Neural cell (in vitro differentiated cells): ENCODE results near the gene ACTRT2. TPM values are rescaled to one million over a fixed set of nuclear protein-coding genes. Genes with fewer than 3 reads are reported as not detected.

ENCODE experiments used
- H2AFZ ChIP-seq: fragments of 200-600, 300-800 bp; sonication (generic), shearing (Covaris generic); 2 replicates; pipeline ENCODE4 v1.6.0; 2014; ENCODE audit warnings: low read depth, mild to moderate bottlenecking, antibody characterized with exemption, low read length, moderate library complexity
- H3F3A ChIP-seq: fragments of 200-600 bp; shearing (Covaris generic); 2 replicates; pipeline ENCODE4 v1.6.1; 2016; ENCODE audit warnings: mild to moderate bottlenecking, moderate library complexity, mixed read lengths, antibody characterized with exemption, low read length; ENCODE audit not compliant: insufficient read depth, poor library complexity, severe bottlenecking
- H3K27ac ChIP-seq: fragments of 200-600, 300-800 bp; sonication (generic), shearing (Covaris generic); 2 replicates; pipeline ENCODE4 v1.5.1; 2014; ENCODE audit warnings: mild to moderate bottlenecking, low read length, moderate library complexity
- H3K27me3 ChIP-seq: fragments of 300-800, 200-600 bp; sonication (generic), shearing (Covaris generic); 2 replicates; pipeline ENCODE4 v1.6.0; 2014; ENCODE audit warnings: mild to moderate bottlenecking, low read depth, low read length, moderate library complexity; ENCODE audit not compliant: insufficient read depth
- H3K36me3 ChIP-seq: fragments of 300-800, 200-600 bp; sonication (generic), shearing (Covaris generic); 2 replicates; pipeline ENCODE4 v1.5.1; 2014; ENCODE audit warnings: mild to moderate bottlenecking, antibody characterized with exemption, low read length, moderate library complexity; ENCODE audit not compliant: insufficient read depth
- H3K4me2 ChIP-seq: fragments of 300-800, 200-600 bp; sonication (generic), shearing (Covaris generic); 2 replicates; pipeline ENCODE4 v1.6.0; 2014; ENCODE audit warnings: mild to moderate bottlenecking, low read length
- H3K4me3 ChIP-seq: fragments of 300-800, 200-600 bp; sonication (generic), shearing (Covaris generic); 2 replicates; pipeline ENCODE4 v1.5.1; 2014; ENCODE audit warnings: mild to moderate bottlenecking, low read length, moderate library complexity
- H3K79me2 ChIP-seq: fragments of 200-600 bp; shearing (Covaris generic); replicated peaks from 2 replicates; pipeline ENCODE4 v1.6.0; 2014; ENCODE audit warnings: mild to moderate bottlenecking, low read length, moderate library complexity; ENCODE audit not compliant: insufficient read depth
- H3K9ac ChIP-seq: fragments of 300-800, 200-600 bp; sonication (generic), shearing (Covaris generic); 2 replicates; pipeline ENCODE4 v1.6.1; 2016; ENCODE audit warnings: mild to moderate bottlenecking, low read length, mixed read lengths
- H3K9me2 ChIP-seq: fragments of 200-600 bp; shearing (Covaris generic); 2 replicates; pipeline ENCODE4 v1.6.1; 2016; ENCODE audit warnings: mild to moderate bottlenecking, low read length, mixed read lengths; ENCODE audit not compliant: insufficient read depth
- H3K9me3 ChIP-seq: fragments of 200-600, 300-800 bp; sonication (generic), shearing (Covaris generic); 2 replicates; pipeline ENCODE4 v1.6.1; 2016; ENCODE audit warnings: mild to moderate bottlenecking, mixed run types, low read length, moderate library complexity, mixed read lengths
- H4K20me1 ChIP-seq: fragments of 200-600 bp; shearing (Covaris generic); 2 replicates; pipeline ENCODE4 v1.6.1; 2016; ENCODE audit warnings: mild to moderate bottlenecking, mixed run types; ENCODE audit not compliant: insufficient read depth
- EP300 ChIP-seq: fragments of 450-650 bp; conservative IDR thresholded peaks from 2 replicates; pipeline ENCODE4 v1.6.1; 2014; ENCODE audit warnings: antibody characterized with exemption, mild to moderate bottlenecking, moderate library complexity; ENCODE audit not compliant: poor library complexity, severe bottlenecking
- EZH2 ChIP-seq: fragments of 200-600, 300-800 bp; shearing (Covaris generic), sonication (generic); IDR thresholded peaks from 2 replicates; pipeline ENCODE4 v1.6.1; 2014; ENCODE audit warnings: antibody characterized with exemption, low read length, borderline replicate concordance, mild to moderate bottlenecking; ENCODE audit not compliant: insufficient read depth, poor library complexity, severe bottlenecking
- MXI1 ChIP-seq: fragments of 450-650 bp; conservative IDR thresholded peaks from 2 replicates; pipeline ENCODE4 v1.6.1; 2014; ENCODE audit warnings: antibody characterized with exemption, mild to moderate bottlenecking; ENCODE audit not compliant: poor library complexity, severe bottlenecking
- POLR2AphosphoS5 ChIP-seq: IDR thresholded peaks from 2 replicates; pipeline ENCODE4 v1.6.1; 2012
- RAD21 ChIP-seq: fragments of 450-650 bp; conservative IDR thresholded peaks from 2 replicates; pipeline ENCODE4 v1.6.1; 2014; ENCODE audit warnings: antibody characterized with exemption, mild to moderate bottlenecking, moderate library complexity
- SMC3 ChIP-seq: fragments of 450-650 bp; conservative IDR thresholded peaks from 2 replicates; pipeline ENCODE4 v1.6.1; 2014; ENCODE audit warnings: antibody characterized with exemption, mild to moderate bottlenecking, moderate library complexity; ENCODE audit not compliant: poor library complexity
- TAF1 ChIP-seq: IDR thresholded peaks from 2 replicates; pipeline ENCODE4 v1.6.1; 2012; ENCODE audit warnings: low read depth
- polyA plus RNA-seq: library from polyadenylated mRNA; depleted of rRNA; stranded (reverse); fragments of >200 nt; gene quantifications from 2 replicates; pipeline ENCODE4 v1.2.3, GENCODE V29; 2014
- TF ChIP-seq, protein P1 (sequence below): fragments of 450-650 bp; IDR thresholded peaks from 2 replicates; pipeline ENCODE4 v1.5.1; 2014; ENCODE audit warnings: antibody characterized with exemption, mild to moderate bottlenecking, moderate library complexity; ENCODE audit not compliant: poor library complexity, severe bottlenecking
- TF ChIP-seq, protein P2 (sequence below): IDR thresholded peaks from 2 replicates; pipeline ENCODE4 v1.6.1; 2012; ENCODE audit warnings: borderline replicate concordance

Gene ACTRT2
- polyA plus RNA-seq, 1 donor from 2014 or later, result not detected

DNA sequence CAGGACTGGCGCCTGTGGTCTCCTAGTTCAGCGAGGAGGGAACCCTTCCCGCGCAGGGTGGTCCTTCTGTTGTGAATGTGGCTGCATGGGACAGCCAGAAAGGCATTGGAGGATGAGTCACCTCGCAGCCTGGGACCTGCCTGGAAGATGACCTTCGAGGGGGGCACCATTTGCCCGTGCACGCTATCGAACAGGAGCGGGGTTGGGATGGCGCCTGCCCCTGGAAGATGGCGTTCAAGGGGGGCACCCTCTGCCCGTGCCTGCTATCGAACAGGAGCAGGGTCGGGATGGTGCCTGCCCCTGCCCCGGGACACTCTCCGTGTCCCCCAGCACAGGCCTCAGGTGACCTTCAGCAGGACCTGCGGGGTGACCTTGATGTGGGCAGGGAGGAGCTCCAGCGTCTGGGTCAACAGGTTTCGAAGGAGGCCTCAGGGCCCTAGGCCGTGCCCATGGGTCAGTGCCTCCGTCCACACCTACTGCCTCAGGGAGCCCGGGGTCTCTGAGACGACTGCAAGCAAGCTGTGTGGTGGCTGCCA is 1.7 kb upstream of the ACTRT2 start:
- TF ChIP-seq TAF1 (no peak), SMC3 (no peak), EZH2 (no peak), RAD21 (no peak), POLR2AphosphoS5 (no peak), EP300 (no peak)
- TF ChIP-seq, protein P1, sequence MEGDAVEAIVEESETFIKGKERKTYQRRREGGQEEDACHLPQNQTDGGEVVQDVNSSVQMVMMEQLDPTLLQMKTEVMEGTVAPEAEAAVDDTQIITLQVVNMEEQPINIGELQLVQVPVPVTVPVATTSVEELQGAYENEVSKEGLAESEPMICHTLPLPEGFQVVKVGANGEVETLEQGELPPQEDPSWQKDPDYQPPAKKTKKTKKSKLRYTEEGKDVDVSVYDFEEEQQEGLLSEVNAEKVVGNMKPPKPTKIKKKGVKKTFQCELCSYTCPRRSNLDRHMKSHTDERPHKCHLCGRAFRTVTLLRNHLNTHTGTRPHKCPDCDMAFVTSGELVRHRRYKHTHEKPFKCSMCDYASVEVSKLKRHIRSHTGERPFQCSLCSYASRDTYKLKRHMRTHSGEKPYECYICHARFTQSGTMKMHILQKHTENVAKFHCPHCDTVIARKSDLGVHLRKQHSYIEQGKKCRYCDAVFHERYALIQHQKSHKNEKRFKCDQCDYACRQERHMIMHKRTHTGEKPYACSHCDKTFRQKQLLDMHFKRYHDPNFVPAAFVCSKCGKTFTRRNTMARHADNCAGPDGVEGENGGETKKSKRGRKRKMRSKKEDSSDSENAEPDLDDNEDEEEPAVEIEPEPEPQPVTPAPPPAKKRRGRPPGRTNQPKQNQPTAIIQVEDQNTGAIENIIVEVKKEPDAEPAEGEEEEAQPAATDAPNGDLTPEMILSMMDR, result no peak
- TF ChIP-seq, protein P2, sequence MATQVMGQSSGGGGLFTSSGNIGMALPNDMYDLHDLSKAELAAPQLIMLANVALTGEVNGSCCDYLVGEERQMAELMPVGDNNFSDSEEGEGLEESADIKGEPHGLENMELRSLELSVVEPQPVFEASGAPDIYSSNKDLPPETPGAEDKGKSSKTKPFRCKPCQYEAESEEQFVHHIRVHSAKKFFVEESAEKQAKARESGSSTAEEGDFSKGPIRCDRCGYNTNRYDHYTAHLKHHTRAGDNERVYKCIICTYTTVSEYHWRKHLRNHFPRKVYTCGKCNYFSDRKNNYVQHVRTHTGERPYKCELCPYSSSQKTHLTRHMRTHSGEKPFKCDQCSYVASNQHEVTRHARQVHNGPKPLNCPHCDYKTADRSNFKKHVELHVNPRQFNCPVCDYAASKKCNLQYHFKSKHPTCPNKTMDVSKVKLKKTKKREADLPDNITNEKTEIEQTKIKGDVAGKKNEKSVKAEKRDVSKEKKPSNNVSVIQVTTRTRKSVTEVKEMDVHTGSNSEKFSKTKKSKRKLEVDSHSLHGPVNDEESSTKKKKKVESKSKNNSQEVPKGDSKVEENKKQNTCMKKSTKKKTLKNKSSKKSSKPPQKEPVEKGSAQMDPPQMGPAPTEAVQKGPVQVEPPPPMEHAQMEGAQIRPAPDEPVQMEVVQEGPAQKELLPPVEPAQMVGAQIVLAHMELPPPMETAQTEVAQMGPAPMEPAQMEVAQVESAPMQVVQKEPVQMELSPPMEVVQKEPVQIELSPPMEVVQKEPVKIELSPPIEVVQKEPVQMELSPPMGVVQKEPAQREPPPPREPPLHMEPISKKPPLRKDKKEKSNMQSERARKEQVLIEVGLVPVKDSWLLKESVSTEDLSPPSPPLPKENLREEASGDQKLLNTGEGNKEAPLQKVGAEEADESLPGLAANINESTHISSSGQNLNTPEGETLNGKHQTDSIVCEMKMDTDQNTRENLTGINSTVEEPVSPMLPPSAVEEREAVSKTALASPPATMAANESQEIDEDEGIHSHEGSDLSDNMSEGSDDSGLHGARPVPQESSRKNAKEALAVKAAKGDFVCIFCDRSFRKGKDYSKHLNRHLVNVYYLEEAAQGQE, result no peak
- H3K36me3 ChIP-seq, result no peaks in the 10 kb centered on the region
- no peaks in the 10 kb centered on the region for H3K27me3 ChIP-seq
- H3K4me3 ChIP-seq, result no peak overlapping the region
- no peak overlapping the region for H3K9ac ChIP-seq
- H3F3A ChIP-seq, result no peaks in the 10 kb centered on the region
- no peak overlapping the region for H3K27ac ChIP-seq
- H3K9me3 ChIP-seq, result no peaks in the 10 kb centered on the region
- no peaks in the 10 kb centered on the region for H4K20me1 ChIP-seq
- H3K79me2 ChIP-seq, result no peaks in the 10 kb centered on the region
- H2AFZ ChIP-seq, result no peak overlapping the region
- H3K9me2 ChIP-seq, result no peaks in the 10 kb centered on the region
- no peak overlapping the region for H3K4me2 ChIP-seq

DNA sequence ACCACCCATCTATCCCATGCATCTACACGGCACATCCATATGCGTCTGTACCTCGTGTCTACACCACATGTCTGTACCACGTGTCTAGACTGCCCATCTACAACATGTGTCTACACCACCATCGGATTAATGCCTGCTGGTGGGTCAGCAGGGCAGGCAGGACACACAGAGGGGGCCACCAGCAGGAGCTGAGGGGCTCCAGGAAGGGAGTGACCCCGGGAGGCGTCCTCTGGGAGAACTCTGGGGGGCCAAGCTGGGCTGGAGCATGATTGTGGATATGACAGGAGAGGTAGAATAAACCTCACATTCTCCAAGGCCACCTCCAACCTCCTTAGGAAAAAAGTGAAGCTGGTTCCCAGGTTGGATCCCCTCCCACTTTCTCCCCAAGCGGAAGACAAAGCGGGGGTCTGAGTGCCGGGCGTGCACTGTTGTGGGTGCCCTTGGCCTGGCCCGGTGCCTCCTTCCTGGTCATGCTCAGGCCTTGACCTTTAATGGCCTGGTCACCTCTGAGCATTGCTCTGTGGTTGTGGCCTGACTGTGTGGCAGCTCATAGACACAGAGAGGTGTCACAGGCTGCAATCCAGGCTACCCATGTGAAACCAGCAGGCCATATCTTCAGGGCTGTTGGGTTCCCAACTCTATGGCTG is 881 bp upstream of the ACTRT2 start:
- no peaks in the 10 kb centered on the region for H3K36me3 ChIP-seq
- H3K9me3 ChIP-seq, result no peaks in the 10 kb centered on the region
- no peak overlapping the region for H3K4me3 ChIP-seq
- H2AFZ ChIP-seq, result no peak overlapping the region
- no peak overlapping the region for H3K4me2 ChIP-seq
- no peaks in the 10 kb centered on the region for H3K9me2 ChIP-seq
- H3K27me3 ChIP-seq, result no peaks in the 10 kb centered on the region
- no peak overlapping the region for H3K9ac ChIP-seq
- H3F3A ChIP-seq, result no peaks in the 10 kb centered on the region
- H3K27ac ChIP-seq, result no peak overlapping the region
- H3K79me2 ChIP-seq, result no peaks in the 10 kb centered on the region
- H4K20me1 ChIP-seq, result no peaks in the 10 kb centered on the region
- TF ChIP-seq MXI1, result no peak
- TF ChIP-seq TAF1, result no peak
- no peak for TF ChIP-seq SMC3
- no peak for TF ChIP-seq RAD21
- no peak for TF ChIP-seq POLR2AphosphoS5
- no peak for TF ChIP-seq EZH2
